IMR-90 (cell line): ENCODE data around the gene RGSL1. TPM values are rescaled to one million over a fixed set of nuclear protein-coding genes. Genes with fewer than 3 reads are reported as not detected.

Experiments
- ATAC-seq: fragments of 200-7000 bp; cut with Tn5 transposase; 2 replicates; pipeline ENCODE4 v1.9.1; 2020; ENCODE audit warnings: low read depth, mild to moderate bottlenecking, moderate library complexity
- BruUV-seq: library from RNA; stranded (reverse); fragments of 400-500 nt; replicated peaks from 2 replicates; lab custom pipeline; 2021; lab: Mats Ljungman, UMichigan
- CTCF ChIA-PET: fragments of 300-600 bp; formaldehyde crosslinking; extraction: SDS; loops from one replicate; lab custom pipeline; 2021; ENCODE audit warnings: antibody characterized with exemption; lab: Yijun Ruan, JAX
- POLR2A ChIA-PET: fragments of 300-600 bp; sonication (Branson Sonifier 250); formaldehyde crosslinking; loops from one replicate; lab custom pipeline; 2022; ENCODE audit warnings: antibody characterized with exemption; ENCODE audit not compliant: unreplicated experiment; lab: Charles Lee
- DNase-seq: peaks from one replicate; pipeline ENCODE4 v3.0.0; 2013
- H2AFZ ChIP-seq: replicated peaks from 2 replicates; pipeline ENCODE3; 2013; ENCODE audit warnings: low read length, mild to moderate bottlenecking; ENCODE audit not compliant: poor library complexity
- H2AK5ac ChIP-seq: 2 replicates; pipeline ENCODE4 v1.6.1; 2013; ENCODE audit warnings: low read depth, low read length, inconsistent platforms
- H2AK9ac ChIP-seq: replicated peaks from 2 replicates; pipeline ENCODE3; 2013; ENCODE audit warnings: mild to moderate bottlenecking, low read depth, low read length, moderate library complexity; ENCODE audit not compliant: poor library complexity
- H2BK120ac ChIP-seq: 2 replicates; pipeline ENCODE4 v1.6.1; 2013; ENCODE audit warnings: low read depth, low read length, inconsistent platforms
- H2BK15ac ChIP-seq: 3 replicates; pipeline ENCODE4 v1.6.1; 2013; ENCODE audit warnings: low read depth, low read length, inconsistent platforms
- H2BK20ac ChIP-seq: 2 replicates; pipeline ENCODE4 v1.6.1; 2013; ENCODE audit warnings: low read depth, mild to moderate bottlenecking, inconsistent platforms, low read length, moderate library complexity
- H2BK5ac ChIP-seq: 2 replicates; pipeline ENCODE4 v1.6.1; 2013; ENCODE audit warnings: mild to moderate bottlenecking, low read depth, low read length, inconsistent platforms; ENCODE audit not compliant: poor library complexity, severe bottlenecking
- H3K14ac ChIP-seq: replicated peaks from 2 replicates; pipeline ENCODE4 v1.6.1; 2013; ENCODE audit warnings: low read depth, low read length, inconsistent platforms
- H3K18ac ChIP-seq: 2 replicates; pipeline ENCODE4 v1.6.1; 2013; ENCODE audit warnings: low read depth, low read length, control low read depth
- H3K23ac ChIP-seq: 2 replicates; pipeline ENCODE4 v1.6.1; 2013; ENCODE audit warnings: low read depth, low read length, inconsistent platforms
- H3K27ac ChIP-seq: 2 replicates; pipeline ENCODE4 v1.5.1; 2013; ENCODE audit warnings: mild to moderate bottlenecking, control low read depth, low read length; ENCODE audit not compliant: insufficient read depth
- H3K27me3 ChIP-seq: 2 replicates; pipeline ENCODE4 v1.6.1; 2013; ENCODE audit warnings: low read length; ENCODE audit not compliant: control insufficient read depth, insufficient read depth
- H3K36me3 ChIP-seq: 2 replicates; pipeline ENCODE4 v1.6.1; 2013; ENCODE audit warnings: low read length, mixed read lengths; ENCODE audit not compliant: control insufficient read depth, insufficient read depth
- H3K4ac ChIP-seq: 2 replicates; pipeline ENCODE4 v1.6.1; 2013; ENCODE audit warnings: low read depth, low read length, inconsistent platforms
- H3K4me1 ChIP-seq: 2 replicates; pipeline ENCODE4 v1.6.1; 2013; ENCODE audit warnings: low read length, mixed read lengths; ENCODE audit not compliant: control insufficient read depth, insufficient read depth
- H3K4me2 ChIP-seq: 2 replicates; pipeline ENCODE4 v1.6.1; 2013; ENCODE audit warnings: low read depth, mild to moderate bottlenecking, control low read depth, low read length, moderate library complexity
- H3K4me3 ChIP-seq: 2 replicates; pipeline ENCODE4 v1.5.1; 2013; ENCODE audit warnings: low read depth, mild to moderate bottlenecking, control low read depth, low read length, moderate library complexity; ENCODE audit not compliant: insufficient read depth
- H3K56ac ChIP-seq: 2 replicates; pipeline ENCODE4 v1.6.1; 2013; ENCODE audit warnings: low read length, inconsistent platforms; ENCODE audit not compliant: insufficient read depth; ENCODE audit errors: extremely low read depth
- H3K79me1 ChIP-seq, 2 experiments: 2 replicates each; pipeline ENCODE4 v1.6.1; 2013; ENCODE audit warnings: low read length in 2 of 2, inconsistent platforms in 1 of 2, low read depth in 1 of 2
- H3K9ac ChIP-seq: 2 replicates; pipeline ENCODE4 v1.6.1; 2013; ENCODE audit warnings: low read depth, low read length, control low read depth
- H3K9me1 ChIP-seq: 2 replicates; pipeline ENCODE4 v1.6.1; 2013; ENCODE audit warnings: low read length, inconsistent platforms; ENCODE audit not compliant: insufficient read depth
- H3K9me3 ChIP-seq: 2 replicates; pipeline ENCODE4 v1.6.1; 2013; ENCODE audit warnings: low read length; ENCODE audit not compliant: control insufficient read depth, insufficient read depth
- H4K20me1 ChIP-seq: 2 replicates; pipeline ENCODE4 v1.6.1; 2013; ENCODE audit warnings: low read length, inconsistent platforms; ENCODE audit not compliant: insufficient read depth
- H4K5ac ChIP-seq: 2 replicates; pipeline ENCODE4 v1.6.1; 2013; ENCODE audit warnings: mild to moderate bottlenecking, low read depth, low read length, control low read depth
- H4K8ac ChIP-seq, 2 experiments: 2 replicates each; pipeline ENCODE4 v1.6.1; 2013; ENCODE audit warnings: low read depth in 2 of 2, low read length in 2 of 2, control low read depth in 1 of 2, inconsistent platforms in 1 of 2
- H4K91ac ChIP-seq: 2 replicates; pipeline ENCODE4 v1.6.1; 2013; ENCODE audit warnings: low read depth, low read length, inconsistent platforms; ENCODE audit not compliant: insufficient read depth
- BHLHE40 ChIP-seq: fragments of 150-350 bp; IDR thresholded peaks from 2 replicates; pipeline ENCODE4 v1.6.1; 2016; ENCODE audit warnings: mild to moderate bottlenecking, low read depth, low read length
- CEBPB ChIP-seq: IDR thresholded peaks from 2 replicates; pipeline ENCODE4 v1.6.1; 2012; ENCODE audit warnings: low read depth, low read length, improper control_type of control experiment
- MAFK ChIP-seq: IDR thresholded peaks from 2 replicates; pipeline ENCODE4 v1.6.1; 2012; ENCODE audit warnings: low read depth, low read length, improper control_type of control experiment
- MAZ ChIP-seq: IDR thresholded peaks from 2 replicates; pipeline ENCODE4 v1.6.1; 2012; ENCODE audit warnings: low read depth, mild to moderate bottlenecking, low read length, improper control_type of control experiment, moderate library complexity, borderline replicate concordance
- NFE2L2 ChIP-seq: fragments of 150-350 bp; IDR thresholded peaks from 2 replicates; pipeline ENCODE4 v1.6.1; 2016; ENCODE audit warnings: low read depth, mild to moderate bottlenecking, low read length
- RAD21 ChIP-seq: IDR thresholded peaks from 2 replicates; pipeline ENCODE4 v1.6.1; 2012; ENCODE audit warnings: low read length, improper control_type of control experiment
- RFX5 ChIP-seq: IDR thresholded peaks from 2 replicates; pipeline ENCODE4 v1.8.0; 2012; ENCODE audit warnings: low read depth, mild to moderate bottlenecking, low read length, moderate library complexity
- WGBS, 2 experiments: methylation state at CpG; one replicate each; pipeline versions ENCODE4 v1.1.5 to v1.1.7; 2013; ENCODE audit warnings: missing lambda C conversion rate in 2 of 2; ENCODE audit not compliant: insufficient read length in 1 of 2; ENCODE audit errors: extremely low coverage in 2 of 2; 5-methylcytosine and 5-hydroxymethylcytosine counted together
- dilution Hi-C: fragments of 300-500 bp; cut with HindIII; formaldehyde crosslinking; loops from one replicate; pipeline ENCODE4 v1.14.3; 2018; ENCODE audit warnings: low sequenced_read_pairs; ENCODE audit not compliant: unreplicated experiment
- in situ Hi-C: fragments of 300-500 bp; cut with MboI; formaldehyde crosslinking; loops from 3 replicates; pipeline ENCODE4 v1.14.3; 2019; ENCODE audit warnings: low sequenced_read_pairs, inconsistent platforms, mixed read lengths
- intact Hi-C: fragments of 100-400 bp; cut with micrococcal nuclease; formaldehyde crosslinking; loops from 2 replicates; pipeline ENCODE4 v1.10.0; 2022
- polyA plus RNA-seq, 3 experiments: library from polyadenylated mRNA; depleted of rRNA; stranded (reverse); fragments of >200 nt; gene quantifications; 2 replicates each; pipeline ENCODE4 v1.2.3, GENCODE V29; 2012; ENCODE audit warnings: low replicate concordance in 1 of 3
- total RNA-seq: library from RNA; depleted of rRNA; stranded (reverse); fragments of >200 nt; gene quantifications from 2 replicates; pipeline ENCODE4 v1.2.3, GENCODE V29; 2012
- TF ChIP-seq, protein P1 (sequence below): fragments of 150-350 bp; IDR thresholded peaks from 2 replicates; pipeline ENCODE4 v1.6.1; 2017; ENCODE audit warnings: mild to moderate bottlenecking, antibody characterized with exemption, low read length, low read depth
- TF ChIP-seq, protein P2 (sequence below): conservative IDR thresholded peaks from 2 replicates; pipeline ENCODE4 v1.5.1; 2012; ENCODE audit warnings: mild to moderate bottlenecking, low read depth, low read length, improper control_type of control experiment

Gene RGSL1
- total and polyA plus RNA-seq, 2 of the 4 experiments (the other 2 are of a cell fraction) = not detected

- no peak overlapping the region for H4K5ac ChIP-seq
- H3K18ac ChIP-seq = no peak overlapping the region
- no peak overlapping the region for H2BK20ac ChIP-seq
- no peak overlapping the region for H2AK9ac ChIP-seq
- H2BK5ac ChIP-seq = no peak overlapping the region
- H4K91ac ChIP-seq = no peak overlapping the region
- DNase-seq (no peak), ATAC-seq (no peak)
- H3K56ac ChIP-seq = no peak overlapping the region
- H3K27me3 ChIP-seq = no peaks in the 10 kb centered on the region
- CTCF ChIA-PET = interaction anchor here (1.1 kb wide), 1 partner anchor 12 kb away, joined by 6 read pairs; no protein-coding TSS in a partner anchor
- no peaks in the 10 kb centered on the region for H3K79me1 ChIP-seq
- intact Hi-C loops = no loop called here
- no peak overlapping the region for H2BK120ac ChIP-seq
- no peak overlapping the region for H3K27ac ChIP-seq
- no peak overlapping the region for H2BK15ac ChIP-seq
- no CpG with 5 or more reads among the region's 5 CpGs for WGBS, 2 experiments
- no peak overlapping the region for H2AFZ ChIP-seq
- no peak overlapping the region for H2AK5ac ChIP-seq
- POLR2A ChIA-PET = no interaction called here
- H3K14ac ChIP-seq = no peak overlapping the region
- no peak overlapping the region for H4K8ac ChIP-seq
- no peak for TF ChIP-seq BHLHE40
- TF ChIP-seq NFE2L2 = no peak
- no peak for TF ChIP-seq CEBPB
- TF ChIP-seq MAZ = no peak
- TF ChIP-seq, protein P1, sequence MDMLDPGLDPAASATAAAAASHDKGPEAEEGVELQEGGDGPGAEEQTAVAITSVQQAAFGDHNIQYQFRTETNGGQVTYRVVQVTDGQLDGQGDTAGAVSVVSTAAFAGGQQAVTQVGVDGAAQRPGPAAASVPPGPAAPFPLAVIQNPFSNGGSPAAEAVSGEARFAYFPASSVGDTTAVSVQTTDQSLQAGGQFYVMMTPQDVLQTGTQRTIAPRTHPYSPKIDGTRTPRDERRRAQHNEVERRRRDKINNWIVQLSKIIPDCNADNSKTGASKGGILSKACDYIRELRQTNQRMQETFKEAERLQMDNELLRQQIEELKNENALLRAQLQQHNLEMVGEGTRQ = no peak
- no peak for TF ChIP-seq MAFK
- no peak for TF ChIP-seq RFX5
- TF ChIP-seq, protein P2, sequence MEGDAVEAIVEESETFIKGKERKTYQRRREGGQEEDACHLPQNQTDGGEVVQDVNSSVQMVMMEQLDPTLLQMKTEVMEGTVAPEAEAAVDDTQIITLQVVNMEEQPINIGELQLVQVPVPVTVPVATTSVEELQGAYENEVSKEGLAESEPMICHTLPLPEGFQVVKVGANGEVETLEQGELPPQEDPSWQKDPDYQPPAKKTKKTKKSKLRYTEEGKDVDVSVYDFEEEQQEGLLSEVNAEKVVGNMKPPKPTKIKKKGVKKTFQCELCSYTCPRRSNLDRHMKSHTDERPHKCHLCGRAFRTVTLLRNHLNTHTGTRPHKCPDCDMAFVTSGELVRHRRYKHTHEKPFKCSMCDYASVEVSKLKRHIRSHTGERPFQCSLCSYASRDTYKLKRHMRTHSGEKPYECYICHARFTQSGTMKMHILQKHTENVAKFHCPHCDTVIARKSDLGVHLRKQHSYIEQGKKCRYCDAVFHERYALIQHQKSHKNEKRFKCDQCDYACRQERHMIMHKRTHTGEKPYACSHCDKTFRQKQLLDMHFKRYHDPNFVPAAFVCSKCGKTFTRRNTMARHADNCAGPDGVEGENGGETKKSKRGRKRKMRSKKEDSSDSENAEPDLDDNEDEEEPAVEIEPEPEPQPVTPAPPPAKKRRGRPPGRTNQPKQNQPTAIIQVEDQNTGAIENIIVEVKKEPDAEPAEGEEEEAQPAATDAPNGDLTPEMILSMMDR = no peak
- no peak for TF ChIP-seq RAD21
- H3K23ac ChIP-seq = no peak overlapping the region
- H3K9me1 ChIP-seq = no peaks in the 10 kb centered on the region
- no peak overlapping the region for H3K9ac ChIP-seq
- H3K36me3 ChIP-seq = no peaks in the 10 kb centered on the region
- in situ Hi-C loops = no loop called here
- H3K4me1 ChIP-seq = no peaks in the 10 kb centered on the region
- H3K9me3 ChIP-seq = no peaks in the 10 kb centered on the region
- H3K4me3 ChIP-seq = no peak overlapping the region
- BruUV-seq = no TSS peak
- dilution Hi-C loops = no loop called here
- no peak overlapping the region for H3K4ac ChIP-seq
- H4K20me1 ChIP-seq = no peaks in the 10 kb centered on the region
- no peak overlapping the region for H3K4me2 ChIP-seq
Observed at GRCh38 chr1:182567629-182568028, 117.7 kb downstream of the RGSL1 start.
